Measurements from ENCODE around the gene VPS16. TPM values are rescaled to one million over a fixed set of nuclear protein-coding genes. Genes with fewer than 3 reads are reported as not detected.
A peak's percentile ranks its signal among the peaks of the same experiment; 100 is the strongest.

The VPS16 gene
- total and polyA plus RNA-seq, 2 of the 13 experiments (the other 11 are each of a cell fraction or from before 2014, with no cell fraction given): 34.2 to 35.4 TPM

- TF ChIP-seq ZNF142 (CRISPR knock-in tag; IDR thresholded peaks at IDR 0.05): no peak; the same call in 1 of the 2 replicates
- peak; percentile 80; the same call in 1 of the 2 replicates for TF ChIP-seq ZNF574 (CRISPR knock-in tag; IDR thresholded peaks at IDR 0.05)
- TF ChIP-seq ADNP (CRISPR knock-in tag; IDR thresholded peaks at IDR 0.05): no peak
- peak; percentile 93; the same call in 1 of the 2 replicates for TF ChIP-seq IRF1 (CRISPR knock-in tag; IDR thresholded peaks at IDR 0.05; ENCODE audit: low read depth)
- TF ChIP-seq MED1 (CRISPR knock-in tag; IDR thresholded peaks at IDR 0.05): peak; percentile 54; the same call in 1 of the 2 replicates
- no peak for TF ChIP-seq AGO1 (IDR thresholded peaks at IDR 0.05; ENCODE audit: low read depth, low read length, poor library complexity, severe bottlenecking)
- no peak for TF ChIP-seq NR1H2 (CRISPR knock-in tag; IDR thresholded peaks at IDR 0.05; ENCODE audit: borderline replicate concordance, low read depth)
- TF ChIP-seq GATAD1 (CRISPR knock-in tag; IDR thresholded peaks at IDR 0.05): peak; percentile 58; the same call in 1 of the 2 replicates
- TF ChIP-seq FOXP1 (IDR thresholded peaks at IDR 0.05): no peak
- TF ChIP-seq FOXP1 (CRISPR knock-in tag; IDR thresholded peaks at IDR 0.05): peak; percentile 23; the same call in 1 of the 2 replicates
- no peak for TF ChIP-seq ZNF143 (CRISPR knock-in tag; IDR thresholded peaks at IDR 0.05)
- peak; percentile 90; the same call in 1 of the 2 replicates for TF ChIP-seq ZSCAN12 (CRISPR knock-in tag; IDR thresholded peaks at IDR 0.05)
- no peak for TF ChIP-seq NFE2L2 (IDR thresholded peaks at IDR 0.05; ENCODE audit: low read length)
- TF ChIP-seq TARDBP (CRISPR knock-in tag; IDR thresholded peaks at IDR 0.05): peak; percentile 50
- TF ChIP-seq HNF4G (IDR thresholded peaks at IDR 0.05; ENCODE audit: borderline replicate concordance, low read depth, low read length): no peak; the same call in 1 of the 2 replicates
- TF ChIP-seq HNF4G (CRISPR knock-in tag; IDR thresholded peaks at IDR 0.05; ENCODE audit: borderline replicate concordance, low read depth): peak; percentile 77
- TF ChIP-seq IKZF1 (IDR thresholded peaks at IDR 0.05): no peak
- peak; percentile 84 for TF ChIP-seq HNRNPLL (IDR thresholded peaks at IDR 0.05; ENCODE audit: low read depth, low read length, poor library complexity, severe bottlenecking)
- no peak for TF ChIP-seq ZNF296 (CRISPR knock-in tag; conservative IDR thresholded peaks at IDR 0.05)
- TF ChIP-seq ZBTB25 (CRISPR knock-in tag; IDR thresholded peaks at IDR 0.05): no peak; the same call in 1 of the 2 replicates
Measured at GRCh38 chr20:2873010-2873746, 32.6 kb downstream of the VPS16 start, which contains the start of gene PTPRA (continued).

All from HepG2 (cell line).